Activated CD8-positive, alpha-beta memory T cell treated with anti-CD3 and anti-CD28 coated beads, Interleukin-2, amount 50 U/mL, for 1 hour (primary cell): Measurements from ENCODE around the gene CHST8.
"Not testable (repeated sequence)": the region's sequence is repeated elsewhere in the genome, so short reads cannot be mapped to it uniquely, and the experiment has no call there.

Experiments
- DNase-seq: peaks from one replicate; pipeline ENCODE4 v3.0.0-alpha.2; 2020; ENCODE audit errors: extremely low read depth

CHST8 gene

DNA sequence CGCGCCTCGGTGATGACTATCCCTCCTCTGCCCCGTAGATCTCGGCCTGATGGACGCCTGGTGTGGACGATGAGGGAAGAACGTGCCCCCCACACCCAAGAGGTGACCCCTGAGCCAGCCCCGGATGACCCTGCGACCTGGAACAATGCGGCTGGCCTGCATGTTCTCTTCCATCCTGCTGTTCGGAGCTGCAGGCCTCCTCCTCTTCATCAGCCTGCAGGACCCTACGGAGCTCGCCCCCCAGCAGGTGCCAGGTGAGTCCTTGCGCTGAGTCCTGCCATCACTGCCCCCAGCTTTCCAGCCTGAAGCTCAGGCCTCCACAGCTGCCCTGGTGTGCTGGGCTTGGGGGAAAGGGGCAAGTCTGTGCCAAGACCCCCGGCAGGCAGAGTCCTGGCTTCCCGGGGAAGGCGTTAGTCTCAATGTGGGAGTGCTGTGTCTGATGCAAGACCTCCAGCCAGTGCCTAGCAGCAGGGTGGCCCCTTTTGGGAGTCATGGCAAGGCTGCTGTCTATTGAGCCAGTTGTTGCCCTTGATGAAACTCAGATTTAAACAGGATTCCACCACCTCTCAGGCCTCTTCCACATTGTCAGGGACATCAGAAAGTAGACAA, 67.5 kb downstream of the CHST8 start:
- no peak for DNase-seq

DNA sequence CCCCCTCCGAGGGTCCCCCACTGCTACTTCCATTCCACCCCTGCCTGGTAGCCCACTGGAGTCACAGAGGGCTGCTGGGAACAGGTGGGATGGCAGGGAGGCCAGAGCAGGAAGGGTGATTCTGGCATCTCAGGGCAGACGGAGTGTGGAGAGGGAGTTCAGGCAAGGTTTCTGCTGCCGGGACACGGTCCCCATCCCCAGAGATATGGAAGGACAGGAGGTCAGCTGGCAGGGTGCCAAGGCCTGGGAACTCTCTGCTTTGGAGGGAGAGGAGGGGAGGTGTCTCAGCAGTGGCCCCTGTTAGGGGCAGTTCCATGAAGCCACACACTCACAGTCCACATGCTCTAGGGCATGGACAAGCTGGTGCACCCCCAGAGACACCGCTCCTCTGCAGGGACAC, 68.1 kb downstream of the CHST8 start:
- DNase-seq = no peak

DNA sequence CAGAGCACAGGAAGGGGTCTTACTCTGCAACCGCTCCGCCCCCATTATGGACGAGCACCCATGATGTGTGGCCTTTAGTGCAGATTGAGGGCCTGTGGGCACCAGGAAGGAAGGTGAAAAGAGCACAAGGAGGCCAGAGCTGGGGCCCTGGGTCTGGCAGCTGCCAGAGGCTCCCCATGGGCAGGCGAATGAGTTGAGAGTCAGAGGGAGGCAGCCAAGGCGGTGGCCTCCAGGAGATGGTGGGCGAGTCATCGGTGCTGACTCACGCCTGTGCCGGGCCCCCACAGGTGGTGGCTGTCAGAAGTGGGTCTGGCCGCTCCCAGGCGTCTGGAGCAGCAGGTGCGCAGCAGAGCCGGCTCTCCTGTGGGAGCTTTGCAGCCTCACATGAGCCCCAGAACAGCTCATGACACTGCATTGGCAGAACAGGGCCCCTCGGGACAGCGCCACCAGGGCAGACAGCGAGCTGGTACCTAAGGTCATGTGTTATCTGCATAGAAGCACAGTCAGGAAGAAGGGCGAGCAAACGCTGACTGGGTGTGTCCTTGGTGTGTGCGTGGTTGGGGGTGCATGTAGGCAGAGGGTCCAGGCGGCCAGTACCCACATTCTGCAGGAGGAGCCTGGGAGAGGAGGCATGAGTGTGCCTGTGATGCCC, 68.8 kb downstream of the CHST8 start:
- DNase-seq = no peak

DNA sequence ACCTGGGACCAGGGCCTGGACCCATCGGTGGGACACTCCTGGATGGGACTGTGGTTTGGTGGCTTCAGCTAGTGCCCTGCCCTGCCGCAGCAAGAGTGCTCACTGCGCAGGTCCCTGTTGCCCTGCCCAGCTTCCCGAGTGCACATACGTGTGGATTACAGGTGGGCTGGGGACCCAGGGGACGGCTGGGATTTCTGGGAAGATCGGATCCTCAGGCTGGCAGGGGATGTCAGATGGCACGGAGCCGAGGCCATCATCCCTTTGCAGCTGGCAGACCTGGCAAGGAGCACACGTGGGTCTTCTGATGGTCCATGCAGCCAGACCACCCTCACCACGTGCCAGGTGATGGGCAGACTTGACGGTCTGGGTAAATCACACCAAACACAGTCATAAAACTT, 69.3 kb downstream of the CHST8 start:
- DNase-seq = no peak

DNA sequence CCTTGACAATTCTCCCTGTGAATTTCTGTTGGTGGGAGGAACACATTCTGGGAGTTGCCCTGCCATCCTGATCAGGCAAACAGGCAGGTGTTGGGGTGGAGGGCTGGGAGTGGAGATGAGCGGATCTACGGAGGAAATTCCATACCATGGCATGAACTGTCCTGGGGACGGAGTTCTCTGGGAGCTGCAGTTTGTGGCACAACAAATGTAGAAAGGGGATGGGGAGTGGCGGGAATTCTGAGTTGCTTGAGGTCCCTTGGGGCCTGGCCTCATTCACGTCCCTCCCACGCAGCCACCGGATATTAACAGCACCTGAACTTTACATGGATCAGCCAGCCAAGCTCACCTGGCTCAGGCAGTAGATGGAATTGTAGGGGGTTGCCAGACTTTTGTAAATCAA, 70.0 kb downstream of the CHST8 start:
- DNase-seq = no peak

DNA sequence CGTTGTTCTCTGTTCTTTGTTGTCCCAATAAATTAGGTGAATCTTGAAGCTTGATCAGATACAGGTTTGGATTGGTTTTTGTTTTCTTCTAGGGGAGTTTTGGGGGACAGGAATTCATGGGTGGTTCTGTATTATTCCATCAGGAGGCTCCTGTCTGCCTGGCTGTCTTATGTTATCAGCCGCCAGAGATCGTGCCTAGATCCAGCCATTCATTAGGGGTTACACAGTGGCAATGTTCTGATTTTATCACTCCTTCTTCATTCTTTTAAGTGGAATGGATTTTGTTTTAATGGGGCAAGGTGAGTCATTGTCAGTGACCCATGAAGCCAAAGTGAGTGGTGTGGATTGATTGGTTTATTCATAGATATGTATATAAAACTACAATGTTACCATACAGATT, 71.9 kb downstream of the CHST8 start:
- no peak for DNase-seq

DNA sequence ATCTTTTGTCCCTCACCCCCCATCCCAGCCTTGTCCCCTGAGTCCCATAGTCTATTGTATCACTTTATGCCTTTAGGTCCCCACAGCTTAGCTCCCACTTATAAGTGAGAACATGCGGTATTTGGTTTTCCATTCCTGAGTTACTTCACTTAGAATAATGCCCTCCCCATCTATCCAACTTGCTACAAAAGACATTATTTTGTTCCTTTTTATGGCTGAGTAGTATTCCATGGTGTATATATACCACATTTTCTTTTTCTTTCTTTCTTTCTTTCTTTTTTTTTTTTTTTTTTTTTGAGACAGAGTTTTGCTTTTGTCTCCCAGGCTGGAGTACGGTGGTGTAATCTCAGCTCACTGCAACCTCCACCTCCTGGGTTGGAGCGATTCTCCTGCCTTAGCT, 73.8 kb downstream of the CHST8 start:
- not testable (repeated sequence) for DNase-seq

DNA sequence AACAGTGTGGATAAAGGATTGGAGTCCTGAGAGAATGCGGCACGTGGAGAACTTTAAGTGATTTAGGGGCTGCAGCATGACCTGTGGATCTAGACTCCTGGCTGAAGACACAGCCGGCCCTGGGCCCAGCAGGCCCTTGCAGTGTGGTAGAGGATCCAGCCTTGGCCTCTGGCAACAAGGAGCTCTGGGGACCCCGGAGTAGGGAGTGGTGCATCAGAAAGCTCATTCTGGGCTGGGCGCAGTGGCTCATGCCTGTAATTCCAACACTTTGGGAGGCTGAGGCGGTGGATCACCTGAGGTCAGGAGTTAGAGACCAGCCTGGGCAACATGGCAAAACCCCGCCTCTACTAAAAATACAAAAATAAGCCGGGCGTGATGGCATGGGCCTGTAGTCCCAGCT, 76.0 kb downstream of the CHST8 start:
- no peak for DNase-seq

DNA sequence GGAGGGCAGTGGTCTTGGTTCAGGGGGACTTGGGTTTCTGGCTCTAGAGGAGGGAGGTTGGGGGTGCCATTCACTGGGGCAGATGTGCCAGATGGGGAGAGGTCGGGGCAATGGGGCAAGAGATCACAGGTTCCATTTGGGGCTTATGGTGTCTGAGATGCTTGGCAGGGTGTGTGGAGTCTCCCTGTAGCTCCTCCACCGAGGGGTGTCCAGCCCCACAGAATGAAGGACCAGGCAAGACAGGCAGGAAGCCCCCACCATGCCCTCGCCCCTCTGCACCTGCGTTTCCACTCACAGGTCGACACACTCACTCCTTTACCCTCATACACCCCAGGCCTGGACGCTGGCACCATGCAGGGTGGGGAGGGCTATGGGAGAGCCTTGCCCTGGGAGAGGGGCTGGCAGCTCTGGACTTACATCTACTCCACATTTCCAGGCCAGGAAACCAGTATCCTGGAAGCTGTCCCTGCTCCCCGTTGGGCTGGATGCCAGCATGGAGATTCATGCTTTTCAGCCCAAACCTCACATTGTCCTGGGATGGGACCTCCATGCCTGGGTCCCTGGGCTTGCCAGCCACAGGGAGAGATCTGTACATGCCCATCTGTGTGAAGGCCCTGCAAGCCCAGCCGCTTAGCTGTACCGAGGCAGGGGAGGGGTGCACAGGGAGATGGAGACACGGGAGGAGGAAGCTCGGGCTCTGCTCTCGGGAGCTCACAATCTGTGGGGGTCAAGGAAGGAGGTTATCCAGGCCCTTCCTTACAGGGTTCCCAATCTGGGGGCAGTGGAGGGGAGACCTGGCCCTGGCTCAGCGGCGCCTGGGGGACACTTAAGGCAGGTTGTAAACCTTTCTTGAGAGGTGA, 77.1 kb downstream of the CHST8 start:
- DNase-seq = no peak

DNA sequence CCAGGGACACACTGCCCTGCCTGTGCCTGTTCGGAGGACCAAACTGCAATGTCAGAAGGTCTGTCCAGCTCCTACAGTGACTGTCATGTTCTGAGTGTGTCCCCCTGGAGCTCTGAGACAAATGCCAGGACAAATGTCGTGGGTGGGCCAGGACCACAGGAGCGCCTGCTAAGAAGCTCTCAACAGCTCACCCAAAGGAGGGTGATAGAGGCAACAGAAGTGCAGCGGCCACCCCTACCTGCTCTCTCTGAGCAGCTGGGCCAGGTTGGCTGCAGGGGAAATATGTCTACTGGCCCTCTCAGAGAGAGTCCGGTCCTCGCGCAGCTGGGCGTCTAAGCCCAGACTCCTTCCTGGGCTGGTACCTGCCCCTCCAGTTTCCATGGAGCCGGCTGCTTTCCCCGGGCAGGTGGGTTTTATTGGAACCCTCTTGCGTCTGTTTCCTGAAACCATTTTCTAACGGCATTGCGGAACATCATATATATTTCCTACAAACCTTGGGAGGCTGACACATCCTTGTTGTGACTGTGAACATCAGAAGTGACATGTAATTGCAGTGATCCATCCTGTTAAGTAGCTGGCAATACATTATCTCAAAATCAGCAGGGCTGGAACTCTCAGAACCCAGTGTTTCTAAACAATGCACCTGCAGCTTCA, 78.1 kb downstream of the CHST8 start:
- no peak for DNase-seq

DNA sequence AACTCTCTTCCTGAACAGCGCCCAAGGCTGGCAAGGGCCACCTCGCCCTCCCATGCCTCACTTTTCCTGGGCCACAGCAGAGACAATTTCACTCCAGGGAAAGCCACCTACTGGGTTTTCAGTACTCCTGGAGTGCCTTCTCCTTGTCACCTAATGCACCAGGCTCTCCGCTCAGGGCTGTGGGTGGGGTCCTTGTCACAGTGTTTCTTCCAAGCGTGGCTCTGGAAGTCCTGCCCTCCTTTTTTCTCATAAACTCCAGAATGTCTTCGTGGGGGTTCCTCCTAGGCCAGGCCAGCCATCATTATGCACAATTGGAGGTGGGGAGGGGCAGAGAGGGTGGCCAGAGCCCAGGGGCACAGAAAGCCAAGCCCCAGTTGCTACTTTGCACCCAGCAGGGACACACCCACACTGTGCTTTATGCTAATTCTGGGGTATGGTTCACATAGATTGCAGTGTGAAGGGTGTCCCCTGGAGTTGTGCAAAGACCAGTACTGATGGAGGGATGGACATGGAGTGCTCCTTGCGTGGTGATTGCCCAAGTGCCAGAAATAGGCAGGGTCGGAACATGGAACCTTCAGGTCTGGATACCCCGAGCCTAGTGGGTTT, 78.8 kb downstream of the CHST8 start:
- DNase-seq = no peak

DNA sequence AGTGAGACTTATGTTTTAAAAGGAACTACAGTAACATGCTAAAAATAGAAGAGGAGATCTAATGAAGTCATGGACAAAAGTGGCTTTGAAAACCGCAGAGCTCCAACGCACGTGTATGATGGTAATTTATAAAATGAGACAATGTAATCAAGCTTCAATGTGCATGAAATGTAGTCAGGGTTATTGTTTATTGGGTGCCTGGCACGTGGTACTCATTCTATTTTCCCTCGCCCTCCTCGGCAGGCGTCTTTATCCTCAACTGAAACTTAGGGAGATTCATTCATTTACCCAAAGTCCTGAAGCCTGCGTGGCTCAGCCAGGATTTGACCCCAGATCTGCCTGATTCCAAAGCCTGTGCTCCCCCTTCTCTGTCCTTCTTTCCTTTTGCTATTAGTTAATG, 79.8 kb downstream of the CHST8 start:
- DNase-seq = no peak

DNA sequence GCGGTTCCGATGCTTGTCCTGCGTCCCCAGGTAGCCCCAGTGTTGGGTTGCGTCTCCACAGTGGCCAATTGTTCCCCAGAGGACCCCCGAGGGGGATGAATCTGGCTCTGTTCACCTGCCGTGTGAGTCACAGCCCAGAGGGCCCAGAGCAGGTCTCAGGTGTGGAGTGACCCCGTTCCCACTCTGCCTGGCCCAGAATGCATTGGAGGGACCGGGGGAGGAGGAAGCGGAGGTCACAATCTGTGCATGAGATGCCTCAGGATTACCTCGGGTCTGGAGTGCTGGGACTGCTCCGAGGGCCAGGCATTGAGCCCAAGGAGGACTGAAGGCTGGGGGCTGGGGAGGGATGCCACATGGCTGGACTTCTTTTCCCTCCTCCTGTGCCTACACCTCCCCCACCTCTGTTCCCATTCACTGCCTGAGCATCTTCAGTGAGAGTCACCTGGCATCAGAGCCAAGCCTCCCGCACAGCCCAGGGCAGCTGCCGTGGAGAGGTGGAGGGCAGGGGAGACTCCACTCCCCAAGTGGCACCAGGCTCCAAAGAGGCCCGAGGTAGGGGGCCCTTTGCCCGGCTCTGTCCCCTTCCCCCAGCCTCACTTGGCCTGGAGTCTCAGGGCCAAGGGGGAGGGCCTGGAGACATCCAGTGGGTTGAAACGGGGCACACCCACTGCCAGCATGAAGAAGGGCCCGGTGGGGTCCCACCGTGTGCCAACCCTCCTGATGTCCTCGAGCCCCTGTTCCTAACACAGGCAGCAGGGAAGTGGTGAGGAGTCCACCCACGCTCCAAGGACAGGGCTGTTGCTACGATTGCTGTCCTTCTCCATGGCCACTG, 81.1 kb downstream of the CHST8 start:
- DNase-seq = no peak

DNA sequence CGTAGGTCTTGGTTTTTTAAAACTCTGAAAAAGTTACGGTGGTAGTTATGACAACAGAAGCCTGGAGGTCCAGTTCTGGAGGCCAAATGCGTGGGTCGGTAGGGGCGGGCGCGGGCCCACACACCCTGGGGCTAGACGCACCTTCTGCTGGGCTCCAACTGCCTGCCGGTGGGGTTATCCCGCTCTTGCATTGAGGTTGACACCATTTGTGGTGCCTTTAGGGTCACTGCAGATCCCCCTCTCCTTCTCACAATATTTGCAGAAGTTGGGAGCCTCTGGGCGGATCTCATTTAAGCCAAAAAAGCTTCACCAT, 81.6 kb downstream of the CHST8 start:
- DNase-seq = no peak

DNA sequence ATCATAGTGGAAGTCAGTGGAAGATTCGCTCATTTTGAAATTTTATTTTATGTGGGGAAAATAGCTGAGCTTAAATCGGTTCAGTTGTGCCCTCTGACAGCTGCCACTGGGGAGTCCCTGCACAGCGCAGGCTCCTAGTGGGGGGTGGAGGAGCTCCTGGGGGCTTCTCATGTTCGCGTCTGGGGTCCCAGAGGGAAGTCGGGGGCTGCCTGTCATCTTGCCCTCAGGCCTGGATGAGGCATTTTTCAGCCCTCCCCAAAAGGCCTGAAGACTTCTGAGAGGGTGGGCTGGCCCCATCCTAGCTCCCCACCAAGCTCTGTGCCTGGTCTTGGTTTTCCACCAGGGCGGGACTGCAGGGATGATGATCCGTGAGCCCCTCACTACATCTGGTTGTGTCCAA, 82.1 kb downstream of the CHST8 start:
- DNase-seq = no peak

DNA sequence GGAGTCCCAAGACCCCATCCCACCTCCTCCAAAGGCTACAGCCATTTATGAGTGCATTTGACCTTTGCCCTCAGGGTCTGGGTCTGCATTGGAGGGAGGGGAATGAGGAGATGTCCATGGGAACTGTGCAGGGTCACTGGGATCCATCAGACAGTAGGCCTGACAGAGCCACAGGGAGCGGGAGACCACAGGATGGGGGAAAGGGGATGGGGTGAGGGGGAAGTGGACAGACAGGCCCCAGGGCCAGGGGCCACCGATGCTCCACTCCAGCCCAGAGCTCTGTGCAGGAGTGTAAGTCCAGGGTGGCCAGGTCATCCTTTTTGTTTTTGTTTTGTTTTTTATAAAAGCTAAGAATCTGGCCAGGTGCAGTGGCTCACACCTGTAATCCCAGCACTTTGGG, 82.5 kb downstream of the CHST8 start:
- DNase-seq = no peak

DNA sequence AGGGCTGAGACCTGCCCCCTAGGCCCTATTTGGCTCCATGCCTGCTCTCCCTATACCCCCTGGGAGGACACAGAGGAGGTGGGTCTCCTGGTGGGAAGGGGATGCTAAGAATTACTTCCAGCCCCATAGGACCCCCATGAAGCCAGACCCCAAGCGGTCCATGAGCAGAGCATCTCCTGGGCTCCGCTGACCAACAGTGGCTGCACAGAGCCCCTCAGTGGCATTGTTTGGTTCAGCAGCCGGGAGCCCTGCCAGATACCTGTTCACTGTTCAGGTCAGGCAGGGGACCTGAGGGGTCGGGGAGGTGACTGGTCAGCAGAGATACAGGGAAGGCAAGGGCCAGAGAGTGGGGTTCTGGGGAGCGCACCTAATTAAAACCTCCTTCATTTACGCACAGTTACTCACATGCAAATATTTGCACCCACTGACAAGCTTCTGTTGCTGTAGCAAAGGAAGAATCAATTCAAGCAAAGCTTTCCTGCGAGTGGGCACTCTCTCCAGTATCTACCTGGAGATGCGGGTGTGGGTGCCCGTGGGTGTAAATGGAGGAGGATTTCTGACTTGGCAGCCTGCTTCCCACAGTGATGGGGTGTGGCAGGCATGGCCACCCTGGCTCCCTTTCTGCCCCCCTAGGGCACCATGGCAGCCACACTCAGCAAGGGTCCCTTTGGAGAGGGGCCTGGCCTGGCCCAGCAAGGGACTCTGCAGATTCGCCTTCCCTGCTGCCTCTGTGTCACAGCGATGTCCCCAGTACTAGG, 83.5 kb downstream of the CHST8 start:
- DNase-seq = no peak

DNA sequence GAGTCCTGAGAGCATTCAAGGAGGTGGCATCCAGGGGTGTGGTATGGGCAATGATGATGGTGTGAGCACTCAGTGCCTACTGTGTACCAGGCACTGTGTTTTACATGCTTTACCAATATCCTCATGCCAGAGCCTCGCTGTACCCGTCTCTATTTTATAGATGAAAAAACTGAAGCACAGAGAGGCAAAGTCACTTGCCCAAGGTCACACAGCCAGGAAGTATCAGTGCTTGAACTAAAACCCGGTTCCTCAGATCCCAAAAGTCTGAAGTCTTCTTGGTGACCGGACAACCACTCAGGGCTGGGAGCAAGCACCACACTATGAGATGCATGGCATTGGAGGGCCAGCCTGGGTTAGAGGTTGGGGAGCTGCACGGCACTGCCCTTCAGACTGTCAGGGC, 84.1 kb downstream of the CHST8 start:
- DNase-seq = no peak

DNA sequence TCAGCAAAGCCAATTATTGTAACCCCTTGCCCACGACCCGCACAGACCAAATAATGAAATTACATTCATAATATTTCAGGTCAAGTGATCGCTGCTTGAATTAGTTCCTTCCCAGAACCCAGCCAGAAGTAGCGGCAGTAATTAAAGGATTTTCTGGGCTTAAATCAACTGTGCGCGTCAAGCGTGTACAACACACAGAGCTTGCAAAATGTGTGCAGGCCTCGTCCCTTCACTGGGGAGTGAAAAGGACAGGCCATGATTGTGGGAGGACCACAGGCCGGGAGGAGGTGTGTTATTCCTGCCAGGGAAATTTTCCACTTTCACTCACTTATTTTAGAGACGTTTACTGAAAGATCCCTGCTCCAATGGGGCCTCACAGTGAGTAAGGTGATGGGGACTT, 84.9 kb downstream of the CHST8 start:
- DNase-seq = no peak

DNA sequence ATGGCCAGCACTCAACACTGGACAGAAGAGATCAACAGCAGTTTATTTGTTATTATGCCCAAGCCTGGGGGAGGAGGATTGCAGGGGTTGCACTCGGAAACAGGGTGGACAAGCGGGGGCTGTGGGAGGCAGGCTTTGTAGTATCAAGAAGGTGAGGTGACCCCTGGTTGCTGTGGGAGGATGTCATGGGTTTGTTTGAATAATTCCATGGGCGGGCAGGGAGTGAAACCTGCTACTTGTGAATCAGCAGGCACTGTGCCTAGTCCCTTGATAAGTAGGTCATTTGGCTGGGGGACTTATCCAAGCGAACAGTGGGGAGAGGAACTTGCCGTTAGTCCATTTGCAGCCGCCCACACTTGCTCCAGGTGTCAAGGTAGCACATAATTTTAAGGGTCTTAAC, 90.5 kb downstream of the CHST8 start:
- DNase-seq = no peak

DNA sequence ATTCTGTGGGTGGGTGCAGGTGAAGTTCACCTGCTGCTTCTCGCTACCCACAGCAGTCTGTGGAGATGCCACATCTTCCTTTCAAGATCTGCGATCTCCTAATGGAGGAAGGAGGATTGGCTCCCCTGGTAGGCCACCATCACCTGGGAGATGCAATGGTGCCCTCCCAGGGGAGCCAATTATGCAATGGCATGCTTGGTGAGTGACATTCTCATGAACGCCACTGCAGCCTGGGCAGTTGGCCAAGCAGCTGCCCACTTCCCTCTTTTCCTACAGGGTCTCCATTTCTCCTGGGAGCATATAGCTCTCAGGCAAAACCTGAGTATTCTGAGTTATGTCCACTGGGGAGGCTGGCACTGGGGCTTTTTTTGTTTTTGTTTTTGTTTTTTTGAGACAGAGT, 91.4 kb downstream of the CHST8 start:
- no peak for DNase-seq
